Activated CD4-positive, alpha-beta T cell treated with anti-CD3 and anti-CD28 coated beads, Interleukin-2, amount 50 U/mL, for 24 hours (primary cell): ENCODE data around the gene DHRS7B.

Source experiments
- DNase-seq, 2 donors: peaks; one replicate each; pipeline ENCODE4 v3.0.0-alpha.2; 2020; ENCODE audit warnings: low read depth in 1 of 2, low spot score in 1 of 2

Gene DHRS7B

DNA sequence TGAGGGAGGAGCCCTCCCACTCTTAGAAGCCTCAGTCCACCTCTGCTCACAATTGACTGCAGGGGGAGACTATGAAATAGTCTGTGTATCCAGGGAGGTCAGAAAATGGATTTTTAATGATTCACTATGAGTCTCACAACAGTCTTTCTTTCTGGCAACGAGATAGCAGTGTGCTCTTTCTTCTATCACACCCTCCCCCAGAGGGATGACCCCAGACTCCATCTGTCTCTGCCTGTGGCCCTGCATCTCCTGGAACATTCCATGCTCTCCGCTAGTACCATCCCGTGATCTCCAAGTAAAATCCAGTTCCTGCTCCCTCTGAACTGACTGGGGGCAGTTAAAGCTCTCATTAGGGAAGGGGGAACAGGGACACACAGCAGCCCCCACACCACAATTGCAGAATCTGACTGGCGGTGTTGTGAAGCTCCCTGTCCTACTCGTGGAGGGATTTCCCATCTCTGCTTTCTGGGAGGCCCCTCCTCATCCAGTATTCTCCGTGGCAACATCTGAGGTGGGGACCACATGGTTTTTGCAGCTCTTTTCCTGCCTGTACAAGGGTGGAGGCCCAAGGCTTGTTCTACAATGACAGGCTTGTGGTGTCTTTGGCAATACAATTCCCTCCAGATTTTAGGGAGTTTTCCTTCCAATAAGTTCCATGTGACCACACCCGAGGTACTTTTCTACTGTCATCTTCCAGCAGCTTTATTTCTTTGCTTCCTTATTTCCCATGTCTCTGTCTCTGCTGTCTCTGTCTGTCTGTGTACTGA lies 107.0 kb downstream of the DHRS7B start:
- no peak for DNase-seq

- DNase-seq = no peak
These were observed 109.2 kb downstream of the DHRS7B start for GRCh38 chr17:21235921-21236320.

DNA sequence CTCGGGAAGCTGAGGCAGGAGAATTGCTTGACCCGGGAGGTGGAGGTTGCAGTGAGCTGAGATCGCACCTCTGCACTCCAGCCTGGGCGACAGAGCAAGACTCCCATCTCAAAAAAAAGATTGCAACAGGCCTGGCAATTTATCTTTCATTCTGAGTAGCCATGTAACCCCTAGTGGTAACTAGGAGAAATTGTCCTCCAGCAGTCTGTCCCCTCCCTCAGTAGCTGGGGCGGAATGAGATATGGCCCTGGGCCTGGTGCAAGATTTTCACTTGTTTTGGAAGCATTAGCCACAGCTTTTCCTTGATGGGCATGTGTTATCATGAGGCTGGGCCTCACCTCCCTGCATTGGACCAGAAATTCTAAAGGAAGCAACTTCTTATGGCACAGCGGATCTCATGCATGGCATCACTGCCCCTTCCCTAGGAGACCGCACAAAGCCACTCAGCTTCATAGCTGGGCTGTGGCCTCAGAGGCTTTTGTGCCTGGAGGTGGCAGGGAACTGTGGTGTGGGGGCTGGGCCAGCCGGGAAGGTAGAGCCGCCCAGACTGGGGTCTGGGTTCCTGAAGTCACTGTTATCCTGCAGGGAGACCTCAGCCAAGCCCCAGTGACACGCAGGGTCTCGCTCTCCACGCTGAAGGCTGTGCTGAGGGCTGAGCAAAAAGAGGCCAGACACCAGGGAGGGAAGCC lies 113.1 kb downstream of the DHRS7B start:
- no peak for DNase-seq

DNA sequence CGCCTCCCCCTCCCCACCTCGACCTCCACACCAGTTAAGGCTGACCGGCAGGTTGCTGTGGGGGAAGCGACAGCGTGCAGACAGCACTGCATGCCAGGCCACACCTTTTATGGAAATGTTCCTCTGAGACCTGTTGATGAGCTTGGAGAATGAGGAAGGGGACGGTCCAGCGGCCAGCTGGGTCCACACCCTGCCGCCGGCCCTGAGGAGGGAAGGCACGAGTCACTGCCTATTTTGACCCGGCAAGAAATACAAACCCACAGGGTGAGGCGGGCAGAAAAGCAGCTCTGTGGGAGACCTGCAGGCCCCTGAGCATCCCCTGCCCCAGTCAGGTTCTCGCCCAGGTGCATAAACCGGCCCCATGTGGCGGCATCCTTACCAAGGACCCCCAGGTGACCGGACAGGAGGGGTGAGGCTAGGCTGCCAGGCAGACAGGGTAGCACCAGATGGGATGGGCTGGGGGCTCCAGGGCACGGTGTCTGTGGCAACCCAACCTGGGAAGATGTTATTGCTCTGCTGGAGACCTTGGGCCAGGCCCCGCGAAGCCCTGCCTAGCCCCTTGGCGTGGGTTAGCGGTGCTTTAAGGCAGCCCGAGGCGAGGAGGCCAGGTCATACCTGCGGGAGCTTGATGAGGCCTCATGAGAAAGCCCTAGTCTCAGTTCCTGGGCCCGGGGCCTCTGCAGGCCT lies 113.7 kb downstream of the DHRS7B start:
- no peak for DNase-seq
